Tongue (tissue), 2 donors: Measurements from ENCODE around the gene SIX3. TPM values are rescaled to one million over a fixed set of nuclear protein-coding genes. Genes with fewer than 3 reads are reported as not detected.

ENCODE experiments used
- DNase-seq: peaks from one replicate; pipeline ENCODE4 v3.0.0-alpha.2; 2015
- total RNA-seq: library from RNA; depleted of rRNA; stranded (reverse); fragments of >200 nt; gene quantifications from one replicate; pipeline ENCODE4 v1.2.3, GENCODE V29; 2014

SIX3 gene
- total RNA-seq, 1 donor from 2014 or later: not detected

DNA sequence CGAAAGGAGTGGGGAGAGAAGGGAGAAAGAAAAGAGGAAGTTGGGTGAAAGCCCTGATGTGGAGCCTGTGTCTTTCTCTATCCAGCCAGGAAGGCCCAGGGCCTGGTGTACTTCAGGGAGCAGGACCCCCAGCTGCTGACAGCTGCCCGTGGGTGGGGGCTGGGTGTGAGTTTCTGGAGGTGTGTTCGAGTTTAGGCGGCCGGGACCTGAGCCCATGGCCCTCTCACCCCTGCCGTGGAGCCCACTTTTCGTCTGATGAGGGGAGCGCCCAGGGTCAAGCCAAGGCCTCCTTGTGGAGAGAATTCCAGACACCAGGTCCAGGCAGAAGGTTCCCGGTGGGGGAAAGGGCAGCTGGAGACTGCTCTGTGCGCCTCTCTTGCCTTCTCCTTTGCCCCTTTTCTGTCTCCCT lies 2.2 kb downstream of the SIX3 start:
- no peak for DNase-seq

DNA sequence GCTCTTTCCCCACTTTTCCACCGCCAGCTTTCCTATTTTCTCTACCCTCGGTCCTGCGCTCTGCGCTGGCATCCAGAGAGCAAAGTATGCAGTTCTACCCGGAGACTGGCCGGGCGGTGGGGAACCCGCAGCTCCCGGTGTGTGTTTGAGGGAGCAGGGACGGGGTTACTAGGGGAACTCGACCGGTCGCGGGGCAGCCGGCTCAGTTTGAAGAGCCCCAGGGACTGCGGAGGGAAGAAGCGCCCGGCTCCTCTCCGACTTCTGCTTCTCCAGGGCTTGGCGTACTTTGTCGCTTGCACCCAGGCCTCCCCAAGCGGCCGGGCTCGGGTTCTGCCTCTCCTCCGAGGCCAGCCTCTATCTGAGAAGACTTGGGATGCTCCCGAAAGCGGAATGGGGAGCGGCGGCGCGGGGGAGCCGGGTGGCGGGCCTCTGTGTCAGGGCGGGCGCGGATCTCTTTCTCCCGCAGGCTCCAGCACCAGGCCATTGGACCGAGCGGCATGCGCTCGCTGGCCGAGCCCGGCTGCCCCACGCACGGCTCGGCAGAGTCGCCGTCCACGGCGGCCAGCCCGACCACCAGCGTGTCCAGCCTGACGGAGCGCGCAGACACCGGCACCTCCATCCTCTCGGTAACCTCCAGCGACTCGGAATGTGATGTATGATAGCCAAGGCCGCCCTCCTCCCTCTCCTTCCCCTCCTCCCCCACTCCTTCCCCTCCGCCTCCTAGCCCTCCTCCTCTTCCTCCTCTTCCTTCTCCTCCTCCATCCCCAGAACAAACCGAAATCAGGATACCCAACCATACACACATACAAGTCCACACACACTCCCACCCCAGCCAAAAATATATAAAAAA lies 2.8 kb downstream of the SIX3 start:
- no peak for DNase-seq

DNA sequence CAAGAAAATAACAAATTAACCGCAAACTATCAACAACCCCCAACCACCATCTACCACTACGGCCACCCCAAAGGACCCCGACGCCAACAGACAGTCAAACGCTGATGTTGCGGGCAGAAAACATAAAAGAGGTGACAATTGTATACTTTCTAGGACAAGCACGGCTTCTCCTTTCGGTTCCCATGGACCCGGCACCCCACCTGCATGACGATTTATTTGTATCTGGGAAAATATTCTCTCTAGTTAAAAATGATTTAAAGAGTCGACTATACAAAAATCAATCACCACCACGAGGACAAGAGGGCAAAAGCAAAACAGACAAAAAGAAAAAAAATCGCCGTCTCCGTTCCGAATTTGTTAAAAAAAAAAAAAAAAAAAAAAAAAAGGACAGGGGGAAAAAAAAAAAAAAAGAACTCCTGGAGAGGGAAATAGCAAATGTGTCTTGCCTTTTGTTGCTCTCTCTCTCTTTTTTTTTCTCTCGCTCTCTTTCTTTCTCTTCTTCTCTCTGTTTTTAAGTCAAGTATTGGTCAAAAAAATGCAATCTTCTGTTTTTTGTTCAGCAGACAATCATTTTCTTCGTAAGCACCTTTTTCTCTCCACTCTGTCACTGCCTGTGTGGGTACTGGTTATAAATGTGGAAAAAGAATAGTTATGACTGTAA lies 3.6 kb downstream of the SIX3 start:
- DNase-seq: no peak

DNA sequence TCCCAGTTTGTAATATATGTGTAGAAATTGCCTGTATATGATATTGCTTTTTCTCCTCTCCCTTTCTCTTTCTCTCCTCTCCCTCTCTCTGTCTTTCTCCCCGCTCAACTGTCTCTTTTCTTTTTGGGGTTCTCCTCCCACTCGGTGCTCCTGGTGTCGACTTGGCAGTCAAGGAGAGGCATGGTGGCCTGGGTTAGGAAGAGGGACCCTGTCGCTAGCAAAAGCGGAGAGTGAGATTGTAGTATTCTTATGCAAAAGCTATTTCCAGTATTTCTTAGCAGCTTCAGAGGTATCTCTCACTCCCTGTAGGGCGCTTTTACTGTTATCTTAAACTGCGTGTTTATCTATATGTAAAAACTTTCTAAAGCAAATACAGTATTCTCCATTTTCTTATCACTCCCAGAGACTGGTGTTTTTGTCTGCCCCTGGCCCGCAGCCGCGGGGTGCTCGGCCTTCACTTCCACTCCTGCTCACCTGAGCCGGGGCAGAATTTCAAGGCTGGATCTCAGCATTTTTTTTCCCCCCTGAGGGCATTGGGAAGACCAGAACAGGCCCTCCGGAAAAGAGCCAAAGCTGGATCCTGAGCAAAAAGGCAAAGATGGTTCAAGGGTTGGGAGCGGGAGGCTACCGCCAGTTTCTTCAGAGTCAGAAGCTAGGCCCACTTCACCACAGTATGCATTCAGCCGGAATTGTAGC lies 4.3 kb downstream of the SIX3 start:
- no peak for DNase-seq

DNA sequence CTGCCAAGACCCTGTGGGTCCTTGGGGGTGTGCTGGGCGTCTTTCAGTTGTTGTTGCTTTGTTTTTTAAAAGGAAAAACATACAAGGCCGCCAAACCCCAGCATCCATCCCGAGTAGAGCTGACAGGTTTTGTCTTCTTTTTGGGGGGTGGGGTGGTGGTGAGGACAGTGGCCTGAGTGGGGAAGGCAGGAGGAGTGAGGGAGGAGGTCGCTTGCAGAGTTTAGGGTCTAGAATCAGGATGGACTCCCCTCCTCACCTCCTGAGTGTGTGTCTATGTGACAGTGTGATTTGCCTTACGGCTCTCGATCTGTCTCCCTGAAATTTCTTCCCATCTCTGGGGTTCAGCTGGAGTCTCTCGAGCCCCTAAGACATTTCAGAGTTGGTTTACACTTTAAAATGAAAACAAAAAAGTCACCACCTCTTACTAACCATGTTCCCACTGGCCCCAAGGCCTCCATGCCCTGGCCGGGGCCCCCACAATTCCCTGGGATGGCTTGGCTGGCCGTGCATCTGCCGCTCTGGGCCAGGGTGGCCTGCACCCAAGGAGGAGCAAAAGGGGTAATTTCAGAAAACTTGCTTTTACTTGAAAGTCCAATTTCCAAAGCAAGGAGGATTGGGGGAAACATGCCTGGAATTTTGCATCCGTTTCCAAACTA lies 5.0 kb downstream of the SIX3 start:
- no peak for DNase-seq

DNA sequence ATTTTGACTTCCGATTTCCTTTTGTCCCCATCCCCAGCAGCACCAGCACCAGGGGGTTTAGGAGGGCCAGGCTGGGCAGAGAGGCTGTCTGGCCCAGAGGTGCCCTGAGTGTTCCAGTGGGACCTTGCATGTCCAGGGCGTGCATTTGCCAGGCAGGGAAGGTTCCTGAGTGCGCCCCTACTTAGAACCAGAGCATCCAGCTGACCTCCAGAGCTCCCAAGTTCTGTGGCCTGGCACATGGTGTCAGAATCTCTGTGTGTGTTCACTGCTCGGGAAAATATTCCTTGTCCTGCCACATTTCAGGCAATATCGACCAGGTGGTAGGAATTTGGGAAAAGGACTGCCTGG lies 5.5 kb downstream of the SIX3 start:
- DNase-seq: no peak

DNA sequence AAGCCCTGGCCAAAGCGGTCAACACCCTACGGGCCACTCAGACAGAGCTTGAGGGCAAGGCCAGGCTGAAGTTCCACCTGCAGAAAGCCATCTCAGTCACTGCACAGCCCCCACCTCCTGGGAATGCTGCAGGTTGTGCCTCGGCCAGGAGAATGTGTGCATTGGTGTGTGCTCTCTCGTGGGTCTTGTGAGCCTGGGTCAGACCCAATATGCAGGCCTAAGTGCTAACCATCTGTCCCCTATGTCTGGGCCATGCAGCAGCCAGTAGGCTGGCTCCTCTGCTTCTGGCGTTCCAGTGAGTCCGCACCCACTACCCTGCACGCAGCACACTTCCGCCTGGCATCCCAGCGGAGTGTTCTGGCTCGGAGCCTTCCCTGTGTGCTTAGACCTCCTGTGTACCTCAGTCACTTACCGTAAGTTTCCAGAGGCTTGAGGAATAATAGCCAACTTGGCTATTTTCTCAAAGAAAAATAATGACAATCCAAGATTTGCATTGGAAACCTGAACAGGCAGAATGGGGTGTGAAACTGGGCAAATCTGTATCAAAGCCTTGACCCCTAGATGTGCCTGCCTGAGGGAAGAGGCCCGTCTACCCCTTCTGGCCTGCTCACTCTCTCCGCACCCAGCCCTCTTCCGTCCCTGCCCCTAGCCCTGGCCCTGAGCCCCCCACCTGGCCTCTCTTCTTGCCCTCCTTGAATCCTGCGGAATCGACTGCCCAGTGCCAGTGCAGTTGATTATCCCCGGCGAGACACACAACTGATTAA lies 7.2 kb downstream of the SIX3 start:
- DNase-seq: no peak

DNA sequence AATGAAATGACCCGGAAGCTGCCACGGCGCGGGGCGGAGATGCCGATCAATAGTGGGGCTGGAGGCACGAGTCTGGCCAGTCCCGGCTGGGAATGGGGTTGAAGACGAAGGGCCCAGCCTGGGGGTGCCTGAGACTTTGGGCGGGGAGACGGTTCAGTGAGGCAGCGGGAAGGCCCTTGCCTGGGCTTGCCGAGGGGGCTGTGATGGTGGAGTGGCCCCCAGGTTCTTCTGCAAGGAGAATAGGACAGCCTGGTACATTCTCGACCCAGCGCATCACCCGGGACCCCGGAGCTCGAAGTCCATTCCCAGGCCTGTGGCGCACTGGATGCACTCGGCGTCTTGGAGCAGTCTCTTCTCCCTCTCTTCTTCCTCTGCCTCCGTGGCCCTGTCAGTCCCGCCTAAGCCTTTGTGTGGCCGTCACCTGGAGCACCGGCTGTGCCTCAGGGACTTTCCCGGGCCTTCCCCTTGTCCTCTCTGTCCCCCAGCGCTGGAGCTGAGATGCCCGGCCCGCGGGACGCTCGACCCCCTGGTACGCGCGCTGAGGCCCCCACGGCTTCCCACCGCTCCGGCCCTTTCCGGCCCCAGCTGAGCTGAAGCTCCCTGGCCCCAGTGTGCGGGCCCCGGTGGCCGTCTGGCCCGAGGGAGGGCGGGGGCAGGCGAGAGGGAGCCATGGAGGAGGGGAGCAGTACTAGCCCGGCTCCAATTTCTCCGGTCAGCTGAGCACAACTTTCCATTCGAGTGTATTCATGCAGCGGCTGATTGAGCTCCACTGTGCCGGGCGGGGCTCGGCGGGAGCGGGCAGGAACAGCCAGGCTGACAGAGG lies 8.0 kb downstream of the SIX3 start:
- DNase-seq: peak; percentile 59

DNA sequence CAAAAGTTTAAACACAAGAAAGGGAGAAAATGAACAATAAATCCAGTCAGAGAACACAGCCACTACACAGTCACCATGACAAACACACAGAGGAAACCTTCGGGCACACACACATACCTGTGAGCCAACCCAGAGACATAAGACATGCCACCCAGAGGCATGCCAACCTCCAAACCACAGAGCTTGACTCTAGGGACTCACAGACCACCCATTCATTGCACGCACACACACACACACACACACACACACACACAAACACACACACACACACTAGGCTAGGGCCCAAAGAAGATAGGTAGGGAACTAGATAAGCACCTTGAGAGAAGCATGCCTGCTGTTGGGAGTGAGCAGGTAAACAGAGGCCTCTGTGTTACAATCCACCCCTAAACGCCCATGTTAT lies 9.1 kb downstream of the SIX3 start:
- DNase-seq: no peak

DNA sequence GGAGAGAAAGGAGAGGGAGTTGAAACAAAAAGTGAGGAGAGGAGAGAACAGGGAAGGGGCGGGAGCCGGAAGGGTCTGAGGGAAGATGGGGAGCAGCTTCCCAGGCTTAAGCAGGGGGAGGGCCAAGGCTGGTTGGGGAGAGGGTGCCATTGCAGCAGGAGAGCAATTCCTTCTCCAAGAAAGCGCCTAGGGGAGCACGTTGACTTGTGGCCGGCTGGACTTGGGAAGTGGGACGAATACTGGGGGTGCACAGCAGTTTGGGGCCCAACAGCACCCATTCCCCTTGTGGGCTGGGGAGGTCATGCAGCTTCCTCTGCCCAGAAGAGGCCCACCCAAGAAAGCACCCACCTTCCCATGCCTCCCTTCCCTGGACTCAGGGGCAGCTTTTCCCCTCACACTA lies 9.6 kb downstream of the SIX3 start:
- DNase-seq: no peak

DNA sequence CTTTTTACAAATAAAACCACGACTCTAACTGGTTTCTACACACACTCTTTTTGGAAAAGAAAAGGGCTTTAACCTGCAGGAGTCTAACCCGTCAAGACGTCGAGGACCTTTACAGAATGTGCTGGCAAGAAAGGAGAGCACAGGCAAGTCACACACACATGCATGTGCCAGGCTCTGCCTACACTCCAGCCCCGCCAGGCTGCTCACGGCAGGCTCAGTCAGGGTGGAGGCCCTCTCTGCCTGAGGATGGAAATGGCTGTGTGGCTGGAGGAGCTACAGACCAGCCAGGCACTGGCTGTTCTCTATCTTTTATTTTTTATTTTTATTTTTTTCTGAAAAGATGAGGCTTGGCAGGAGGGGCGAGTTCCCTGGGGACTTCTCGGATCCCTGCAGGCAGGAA lies 10.2 kb downstream of the SIX3 start:
- no peak for DNase-seq

DNA sequence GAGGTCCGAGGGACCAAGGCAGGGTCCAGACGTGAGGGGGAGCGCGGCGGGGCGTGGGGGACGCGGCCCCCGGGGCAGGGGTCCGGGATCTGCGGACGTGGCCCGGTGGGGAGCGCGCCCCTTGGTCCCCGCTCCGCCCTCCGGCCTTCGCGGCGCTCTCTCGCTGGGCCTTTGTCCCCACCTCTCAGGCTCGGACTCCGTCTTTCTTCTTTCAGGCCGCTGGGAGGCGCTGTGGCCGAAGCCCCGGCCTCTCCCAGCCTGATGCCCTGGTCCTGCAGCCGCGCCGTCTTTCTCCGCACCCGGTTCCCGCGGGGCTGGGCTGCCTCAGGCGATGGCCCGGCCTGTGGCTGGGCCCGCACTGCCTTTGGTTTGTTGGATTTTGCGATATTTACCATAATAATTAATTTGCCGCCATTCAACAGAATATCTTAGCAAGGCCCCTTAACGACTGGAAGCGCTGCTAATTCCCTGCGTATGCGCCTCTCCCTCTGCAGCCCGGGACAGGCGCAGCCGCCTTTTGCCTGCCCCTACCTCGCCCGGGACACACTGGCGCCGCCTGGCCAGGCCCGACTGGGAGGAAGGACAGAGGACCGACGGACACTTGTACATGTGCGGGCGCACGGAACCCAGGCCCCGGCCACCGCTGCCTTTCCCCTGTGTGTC lies 10.8 kb downstream of the SIX3 start:
- DNase-seq: peak; percentile 74

DNA sequence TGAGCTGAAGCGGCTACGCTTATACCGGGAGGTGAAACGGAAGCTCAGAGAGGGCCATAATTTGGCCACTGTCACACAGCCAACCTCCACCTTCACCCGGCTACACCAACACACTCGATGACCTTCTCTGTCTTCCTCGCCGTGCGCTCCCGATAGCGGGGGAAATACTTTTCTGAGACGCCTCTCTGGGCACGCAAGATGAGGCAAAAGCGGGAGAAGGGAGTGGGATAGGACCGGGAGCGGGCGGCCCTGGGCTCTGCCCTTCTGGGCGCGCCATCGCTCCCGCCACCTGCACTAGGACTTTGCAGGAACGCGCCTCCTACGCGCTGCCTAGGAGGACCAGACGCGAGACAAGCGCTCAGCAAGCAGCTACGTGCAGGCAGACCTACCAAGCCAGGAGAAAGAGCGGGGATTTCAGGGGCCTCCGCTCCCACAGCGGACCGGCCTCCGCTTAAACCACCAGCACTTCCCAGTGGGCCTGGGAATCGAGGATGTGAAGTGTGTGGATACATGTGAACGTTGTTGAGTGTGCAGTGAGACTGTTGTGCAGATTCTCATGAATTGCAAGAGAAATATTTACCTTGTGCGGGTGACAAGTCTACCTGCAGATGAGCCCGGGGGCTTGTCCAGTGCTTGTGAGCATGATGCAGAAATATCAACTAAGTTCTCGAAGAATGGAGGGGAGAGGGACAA lies 11.4 kb downstream of the SIX3 start:
- no peak for DNase-seq

DNA sequence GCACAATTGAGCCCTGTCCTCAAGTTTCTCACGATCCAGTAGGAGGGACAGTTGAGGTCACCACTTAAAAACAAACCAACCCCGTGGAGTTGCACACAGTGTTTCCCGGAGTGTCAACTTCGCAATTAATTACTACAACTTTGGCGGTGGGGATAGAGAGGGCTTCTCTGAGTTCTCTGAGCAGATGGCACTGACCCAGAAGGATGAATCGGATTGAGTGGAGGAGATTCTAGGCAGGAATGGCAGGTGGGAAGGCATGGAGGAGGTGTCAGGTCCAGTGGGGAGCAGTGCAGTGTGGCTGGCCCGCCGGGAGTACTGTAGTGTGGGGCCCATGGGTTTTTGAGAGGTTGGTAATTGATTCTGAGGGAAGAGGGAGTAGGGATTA lies 12.0 kb downstream of the SIX3 start:
- DNase-seq: no peak

DNA sequence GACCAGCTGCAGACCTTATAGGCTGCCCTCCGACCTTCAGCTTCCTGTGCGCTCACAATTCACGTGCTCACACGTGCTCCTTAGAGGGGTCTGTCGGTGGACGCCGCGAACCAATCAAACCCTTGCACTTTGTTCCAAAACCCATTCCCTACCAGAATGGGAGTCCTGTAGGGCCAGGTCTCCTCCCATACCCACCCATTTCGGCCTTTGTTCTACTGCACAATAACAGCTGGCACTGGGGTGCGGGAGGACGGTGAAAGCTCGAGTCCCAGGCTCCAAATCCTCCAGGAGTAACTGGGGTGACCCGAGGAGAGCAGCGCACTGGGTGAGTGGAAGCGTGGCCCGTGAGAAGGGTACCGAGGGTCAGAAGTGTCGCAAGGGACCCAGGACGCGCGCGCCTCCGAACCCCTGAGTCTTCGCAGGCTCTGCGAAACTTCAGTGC lies 13.0 kb downstream of the SIX3 start:
- DNase-seq: no peak

DNA sequence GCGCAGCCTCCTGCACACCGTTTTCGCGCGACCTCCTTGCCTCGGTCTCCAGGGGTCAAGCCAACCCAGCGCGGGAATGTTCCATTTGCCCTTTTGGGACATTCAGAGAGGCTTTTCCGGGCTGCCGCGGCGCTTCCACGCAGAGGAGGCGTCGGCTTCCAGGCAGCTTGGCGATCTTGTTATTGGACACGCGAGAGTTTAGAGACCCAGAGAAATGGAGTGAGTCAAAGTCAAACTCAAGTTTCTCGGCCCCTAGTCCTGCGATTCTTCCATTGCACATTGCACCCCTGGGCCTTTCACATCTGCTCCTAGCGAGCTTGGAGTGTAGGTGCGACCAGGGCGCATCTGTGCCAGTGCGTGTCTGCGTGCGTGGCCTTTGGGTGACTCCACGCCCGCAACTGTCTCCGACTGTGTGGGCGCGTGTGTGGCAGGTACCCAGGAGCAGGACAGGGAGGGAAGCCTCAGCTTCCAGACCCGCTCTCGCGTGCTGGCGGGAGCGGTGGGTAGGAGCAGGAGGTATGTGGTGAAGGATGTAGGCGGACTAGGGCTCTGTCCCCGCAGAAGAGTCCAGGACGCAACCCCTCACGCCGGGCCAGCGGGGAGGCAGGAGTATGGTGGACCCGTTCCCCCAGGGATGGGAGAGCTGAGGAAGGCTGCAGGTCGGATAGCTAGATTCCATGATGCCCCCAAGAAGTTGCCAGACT lies 13.5 kb downstream of the SIX3 start:
- no peak for DNase-seq

DNA sequence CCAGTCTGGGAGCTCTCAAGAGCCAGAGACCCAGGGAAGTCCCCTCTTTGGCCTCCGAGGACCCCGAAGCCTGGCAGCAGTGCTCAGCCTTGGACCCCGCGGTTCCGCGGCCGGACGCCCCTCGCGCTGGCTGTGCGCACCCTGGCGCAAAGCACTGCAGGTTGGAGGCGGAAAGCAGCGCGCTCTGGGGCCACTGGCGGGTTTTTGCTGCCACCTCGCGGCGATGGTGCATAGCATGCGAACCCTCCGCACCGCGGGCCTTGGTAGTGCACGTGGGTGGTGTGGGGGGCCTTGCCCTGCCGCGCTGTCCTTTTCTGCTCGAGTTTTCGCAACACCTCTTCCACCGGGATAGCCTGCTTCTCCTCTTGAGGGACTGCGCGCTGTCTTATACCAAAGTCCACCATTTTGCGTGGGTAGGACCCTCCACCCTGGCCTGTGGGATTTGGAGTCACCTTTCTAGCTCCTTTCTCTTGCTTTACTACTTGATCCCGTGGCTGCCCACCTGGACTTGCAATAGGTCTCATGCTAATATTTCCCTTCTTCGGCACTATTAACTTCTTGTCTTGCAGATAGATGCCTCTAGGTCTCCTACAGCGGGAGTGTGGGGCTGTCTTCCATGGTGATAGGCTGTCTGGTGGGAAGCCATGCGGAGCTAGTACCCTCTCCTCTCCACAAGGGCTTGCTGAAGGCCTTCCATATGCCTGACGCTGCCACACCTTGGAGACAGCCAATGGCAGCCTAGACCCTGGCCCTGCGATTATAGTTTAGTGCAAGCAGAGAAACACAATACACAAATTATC lies 14.3 kb downstream of the SIX3 start:
- peak; percentile 84 for DNase-seq

DNA sequence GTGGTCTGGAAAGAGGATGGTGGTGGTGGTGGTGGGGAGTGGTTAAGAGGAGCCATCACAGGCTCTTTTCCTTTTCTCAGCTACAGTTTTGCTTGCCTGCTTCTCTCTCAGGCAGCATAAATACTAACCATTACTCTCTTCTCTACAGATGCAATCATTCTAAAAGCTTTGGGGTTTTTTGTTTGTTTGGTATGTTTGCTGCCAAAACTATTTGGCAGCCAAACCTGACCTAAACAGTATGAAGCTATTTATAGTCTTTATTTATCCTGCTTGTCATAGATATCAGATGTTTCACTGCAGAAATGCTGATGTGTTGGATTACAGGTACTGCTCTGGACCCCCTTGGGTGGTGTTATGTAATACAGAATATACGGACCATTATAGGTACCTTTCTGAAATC lies 15.3 kb downstream of the SIX3 start:
- DNase-seq: peak; percentile 58
